ENCODE data around the gene ZMYND8.
"Not testable (repeated sequence)": the region's sequence is repeated elsewhere in the genome, so short reads cannot be mapped to it uniquely, and the experiment has no call there.

The ZMYND8 gene

GRCh38 chr20:47356526-47357295 lies at the start of gene ZMYND8:
TSS of gene ZMYND8 (minus strand) at chr20:47356699. CDS start at chr20:47356670, 29 bp downstream.
- peak; percentile 75 for DNase-seq

GRCh38 chr20:47405775-47406325 lies 49.4 kb upstream of the ZMYND8 start:
- no peak for DNase-seq

- DNase-seq: no peak
Measured at GRCh38 chr20:47400685-47401084, 44.2 kb upstream of the ZMYND8 start.

GRCh38 chr20:47397652-47398301 lies 41.3 kb upstream of the ZMYND8 start:
- no peak for DNase-seq

GRCh38 chr20:47396762-47397476 lies 40.4 kb upstream of the ZMYND8 start:
- DNase-seq: no peak

- DNase-seq: not testable (repeated sequence)
Measured at GRCh38 chr20:47393796-47394514, 37.5 kb upstream of the ZMYND8 start.

GRCh38 chr20:47392721-47393073 lies 36.2 kb upstream of the ZMYND8 start:
- DNase-seq: no peak

- DNase-seq: no peak
Measured at GRCh38 chr20:47392015-47392720, 35.7 kb upstream of the ZMYND8 start.

- no peak for DNase-seq
Measured at GRCh38 chr20:47391276-47392010, 34.9 kb upstream of the ZMYND8 start.

GRCh38 chr20:47389867-47390347 lies 33.4 kb upstream of the ZMYND8 start:
- no peak for DNase-seq

GRCh38 chr20:47385968-47386367 lies 29.5 kb upstream of the ZMYND8 start:
- not testable (repeated sequence) for DNase-seq

GRCh38 chr20:47382746-47383415 lies 26.4 kb upstream of the ZMYND8 start:
- no peak for DNase-seq

- DNase-seq: no peak
Measured at GRCh38 chr20:47380481-47380880, 24.0 kb upstream of the ZMYND8 start.

GRCh38 chr20:47379433-47380150 lies 23.1 kb upstream of the ZMYND8 start:
- DNase-seq: peak; percentile 97

- DNase-seq: no peak
Measured at GRCh38 chr20:47377122-47377722, 20.7 kb upstream of the ZMYND8 start.

- not testable (repeated sequence) for DNase-seq
Measured at GRCh38 chr20:47376096-47376643, 19.7 kb upstream of the ZMYND8 start.

GRCh38 chr20:47374121-47374520 lies 17.6 kb upstream of the ZMYND8 start:
- DNase-seq: not testable (repeated sequence)

GRCh38 chr20:47373206-47373733 lies 16.8 kb upstream of the ZMYND8 start:
- no peak for DNase-seq

Data from kidney glomerular epithelial cell (primary cell).